Activated CD4-positive, alpha-beta T cell treated with anti-CD3 and anti-CD28 coated beads, Interleukin-10, Interleukin-2, amounts not matched to agents 100 ng/mL and 50 ng/mL, durations not matched to agents 16 hours and 8 hours (primary cell): ENCODE data around the gene MAPK12.
A peak's percentile ranks its signal among the peaks of the same experiment; 100 is the strongest.

Source experiments
- DNase-seq: peaks from one replicate; pipeline ENCODE4 v3.0.0-alpha.2; 2020

MAPK12 gene

DNA sequence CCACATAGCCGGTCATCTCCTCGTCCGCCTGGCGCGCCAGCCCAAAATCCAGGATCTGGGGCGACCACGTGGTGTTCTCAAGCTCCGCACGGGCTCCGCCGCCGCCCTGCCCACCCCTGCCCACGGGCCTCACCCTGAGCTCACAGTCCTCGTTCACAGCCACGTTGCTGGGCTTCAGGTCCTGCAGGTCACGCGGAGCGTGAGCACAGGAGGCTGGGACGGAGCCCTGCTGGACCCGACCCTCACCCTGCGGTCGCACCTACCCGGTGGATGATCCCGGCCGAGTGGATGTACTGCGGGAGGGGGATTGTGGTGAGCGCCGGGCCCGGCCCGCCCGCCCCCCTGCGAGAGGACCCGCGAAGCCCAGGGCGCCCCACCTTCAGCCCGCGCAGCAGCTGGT lies 5.5 kb upstream of the MAPK12 start:
- DNase-seq = no peak

DNA sequence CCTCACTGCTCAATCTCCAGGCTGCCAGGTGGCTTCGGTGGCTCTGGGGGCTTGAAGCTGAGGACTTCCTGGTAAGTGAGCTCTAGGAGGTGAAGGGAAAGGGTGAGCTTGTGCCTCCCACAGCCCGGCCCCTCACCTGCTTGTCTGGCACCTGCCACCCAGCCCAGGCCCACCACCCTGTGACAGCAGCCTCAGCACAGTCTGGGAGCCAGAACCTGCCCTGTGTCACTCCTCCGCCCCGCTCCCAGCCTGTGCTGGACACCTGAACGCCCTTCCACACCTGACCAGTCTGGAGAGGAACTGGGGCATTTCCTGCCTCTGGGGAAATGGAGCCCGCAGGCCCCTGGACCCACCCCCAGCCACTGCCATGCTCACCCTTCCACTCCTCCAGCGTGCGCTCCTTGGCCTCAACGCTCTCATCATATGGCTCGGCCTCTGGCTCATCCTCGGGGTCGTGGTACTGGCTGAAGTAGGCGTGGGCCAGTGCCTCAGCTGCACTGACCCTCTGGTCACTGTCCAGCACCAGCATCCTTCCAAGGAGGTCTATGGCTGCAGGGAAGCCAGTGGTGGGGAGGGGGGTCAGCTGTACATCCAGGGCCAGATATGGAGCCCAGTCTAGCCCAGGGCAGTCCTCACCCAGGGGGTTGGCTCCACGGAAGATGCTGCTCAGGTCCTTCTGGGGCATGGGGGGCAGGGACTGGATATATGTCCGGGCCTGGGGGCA lies 3.6 kb upstream of the MAPK12 start:
- DNase-seq = no peak

DNA sequence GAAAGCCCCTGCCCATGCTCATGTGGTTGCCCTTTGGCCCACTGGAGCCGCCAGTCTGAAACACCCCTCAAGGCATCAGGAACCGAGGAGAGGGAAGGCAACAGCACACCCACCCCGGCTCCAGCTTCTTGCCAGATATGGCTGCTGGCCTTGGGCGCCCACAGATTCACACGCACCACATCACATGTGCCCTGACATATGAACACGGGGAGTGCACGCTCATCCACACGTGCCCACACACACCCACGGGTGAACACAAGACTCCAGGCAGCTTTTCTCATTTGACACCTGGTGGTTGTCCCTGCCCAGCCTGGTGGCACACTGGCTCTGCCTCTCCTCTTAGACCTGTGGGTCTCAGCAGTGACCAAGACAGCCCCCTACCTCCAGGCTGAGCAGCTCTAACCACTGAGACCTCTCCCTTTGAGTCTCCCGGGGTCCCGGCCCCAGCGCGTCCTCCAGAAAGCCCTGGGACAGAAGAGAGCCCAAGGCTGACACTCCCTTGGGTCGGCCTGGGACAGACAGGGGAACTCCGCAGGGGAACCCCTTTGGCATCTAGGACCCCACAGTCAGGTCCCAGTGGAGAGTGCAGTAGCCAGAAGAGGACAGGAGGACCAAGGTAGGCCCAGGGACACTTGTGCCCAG lies 2.7 kb upstream of the MAPK12 start:
- DNase-seq = no peak

DNA sequence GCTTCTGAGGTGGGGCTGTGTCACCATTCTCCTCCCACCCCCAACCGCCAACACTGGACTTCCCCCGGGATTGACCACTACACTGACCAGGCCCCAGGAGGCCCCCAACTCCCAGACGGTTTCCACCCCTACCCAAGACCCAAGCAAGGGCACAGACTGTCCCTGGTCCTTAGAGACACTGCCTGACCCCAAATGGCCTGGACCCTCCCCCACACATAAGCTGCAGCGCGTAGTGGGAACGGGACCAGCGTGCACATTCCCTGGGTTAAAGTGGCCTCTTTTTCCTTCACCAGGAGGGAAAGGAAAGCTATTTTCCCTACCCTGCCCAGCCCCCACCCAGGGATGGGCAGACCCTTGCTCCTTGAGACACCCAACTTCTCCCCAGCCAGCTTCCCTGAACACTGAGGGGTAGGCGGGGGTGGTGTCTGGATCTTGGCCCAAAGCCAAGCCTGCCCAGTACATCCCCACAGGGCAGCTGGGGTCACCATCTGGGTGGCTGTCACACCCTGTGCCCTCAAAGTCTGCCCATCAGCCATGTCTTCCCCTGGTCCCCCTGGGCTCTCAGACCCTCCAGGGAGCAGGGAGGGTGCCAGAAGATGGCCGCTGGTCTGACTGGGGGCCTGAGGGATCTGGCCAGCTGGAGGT lies 1.6 kb upstream of the MAPK12 start:
- no peak for DNase-seq

DNA sequence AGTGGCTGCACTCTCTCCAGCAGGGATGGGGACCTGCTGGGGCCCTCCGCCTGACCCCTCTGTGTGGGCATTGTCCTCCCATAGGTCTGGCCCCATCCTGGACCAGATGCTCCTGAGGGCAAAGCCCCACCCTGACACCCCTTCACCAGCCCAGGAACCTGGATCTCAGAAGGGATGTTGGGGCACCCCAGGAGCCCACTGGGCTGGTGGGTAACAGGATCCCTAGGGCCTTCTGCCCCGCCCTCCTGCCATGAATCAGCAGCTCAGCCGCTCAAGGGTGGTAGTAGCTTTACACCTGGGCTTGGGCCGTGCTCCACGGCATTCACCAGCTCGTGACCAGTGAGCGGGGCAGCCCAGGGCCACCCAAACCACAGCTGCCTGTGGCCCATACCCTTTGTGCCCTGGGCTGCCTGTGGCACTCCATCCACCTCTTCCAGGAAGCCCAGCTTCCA lies 1.0 kb upstream of the MAPK12 start:
- peak; percentile 23 for DNase-seq

DNA sequence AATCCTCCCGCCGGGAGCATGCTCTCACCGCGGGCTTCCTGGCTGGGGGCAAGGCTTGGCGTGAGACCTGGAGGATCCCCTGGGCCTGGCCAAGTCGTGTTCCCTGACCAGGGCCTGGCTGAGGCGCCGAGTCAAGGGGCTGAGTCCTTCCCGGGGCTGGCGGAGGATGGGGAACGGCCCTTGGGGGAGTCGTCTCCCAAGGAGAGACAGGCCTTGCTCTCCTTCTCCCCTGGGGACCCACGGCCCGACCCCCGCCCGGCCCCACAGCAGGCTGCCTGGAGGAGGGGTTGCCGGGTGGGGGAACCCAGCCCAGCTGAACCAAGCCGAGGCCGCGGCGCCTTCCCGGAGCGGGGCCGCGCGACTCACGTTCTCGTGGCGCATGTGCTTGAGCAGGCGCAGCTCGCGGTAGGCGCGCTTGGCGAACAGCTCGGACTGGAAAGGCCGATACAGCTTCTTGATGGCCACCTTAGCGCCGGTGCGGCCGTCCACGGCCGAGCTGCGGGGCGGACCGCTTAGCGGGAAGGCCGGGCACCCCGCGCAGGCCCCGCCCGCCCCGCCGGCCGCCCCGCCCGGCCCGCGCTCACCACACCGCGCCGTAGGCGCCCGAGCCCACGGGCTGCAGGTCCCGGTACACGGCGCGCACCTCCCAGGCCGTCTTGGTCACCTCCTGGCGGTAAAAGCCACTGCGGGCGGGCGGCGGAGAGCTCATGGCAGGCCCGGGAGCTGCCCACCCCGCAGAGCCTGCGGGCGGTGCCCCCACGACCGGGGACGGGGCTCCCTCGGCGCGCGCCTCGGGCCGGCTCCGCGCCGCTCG lies 475 bp downstream of the MAPK12 start:
- peak; percentile 63 for DNase-seq

DNA sequence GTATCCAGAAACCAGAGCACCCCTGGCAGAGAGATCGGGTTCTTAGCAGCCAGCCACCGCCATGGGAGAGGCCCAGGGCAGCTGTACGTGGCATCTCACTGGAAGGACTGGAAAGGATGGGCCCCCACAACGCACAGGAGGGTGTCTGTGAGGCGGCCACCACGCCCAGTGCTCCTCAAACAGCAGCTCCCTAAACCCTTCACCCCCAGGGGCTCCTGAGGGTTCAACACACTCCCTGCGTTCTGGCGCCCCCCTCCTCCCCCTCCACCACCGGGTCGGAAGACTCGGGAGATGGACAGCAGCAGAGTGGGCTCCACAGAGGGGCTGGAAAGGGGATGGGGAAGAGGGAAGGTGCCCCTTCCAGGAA lies 1.1 kb downstream of the MAPK12 start:
- DNase-seq = no peak

DNA sequence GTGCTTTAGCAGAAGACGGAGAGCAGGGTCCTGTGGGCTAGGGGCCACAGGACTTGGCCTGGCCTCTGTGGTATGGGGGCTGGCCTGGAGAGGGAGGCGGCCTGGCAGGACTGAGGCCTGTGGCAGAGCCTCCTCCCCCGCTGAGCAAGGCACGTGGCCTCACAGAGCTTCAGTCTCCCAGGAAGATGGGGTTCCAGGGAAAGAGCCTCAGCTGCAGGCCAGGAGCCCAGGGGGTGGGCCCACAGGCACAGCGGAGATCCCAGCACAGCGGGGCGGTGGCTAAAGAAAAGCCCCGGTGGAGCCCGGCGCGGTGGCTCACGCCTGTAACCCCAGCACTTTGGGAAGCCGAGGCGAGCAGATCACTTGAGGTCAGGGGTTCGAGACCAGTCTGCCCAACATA lies 2.2 kb downstream of the MAPK12 start:
- DNase-seq = no peak

DNA sequence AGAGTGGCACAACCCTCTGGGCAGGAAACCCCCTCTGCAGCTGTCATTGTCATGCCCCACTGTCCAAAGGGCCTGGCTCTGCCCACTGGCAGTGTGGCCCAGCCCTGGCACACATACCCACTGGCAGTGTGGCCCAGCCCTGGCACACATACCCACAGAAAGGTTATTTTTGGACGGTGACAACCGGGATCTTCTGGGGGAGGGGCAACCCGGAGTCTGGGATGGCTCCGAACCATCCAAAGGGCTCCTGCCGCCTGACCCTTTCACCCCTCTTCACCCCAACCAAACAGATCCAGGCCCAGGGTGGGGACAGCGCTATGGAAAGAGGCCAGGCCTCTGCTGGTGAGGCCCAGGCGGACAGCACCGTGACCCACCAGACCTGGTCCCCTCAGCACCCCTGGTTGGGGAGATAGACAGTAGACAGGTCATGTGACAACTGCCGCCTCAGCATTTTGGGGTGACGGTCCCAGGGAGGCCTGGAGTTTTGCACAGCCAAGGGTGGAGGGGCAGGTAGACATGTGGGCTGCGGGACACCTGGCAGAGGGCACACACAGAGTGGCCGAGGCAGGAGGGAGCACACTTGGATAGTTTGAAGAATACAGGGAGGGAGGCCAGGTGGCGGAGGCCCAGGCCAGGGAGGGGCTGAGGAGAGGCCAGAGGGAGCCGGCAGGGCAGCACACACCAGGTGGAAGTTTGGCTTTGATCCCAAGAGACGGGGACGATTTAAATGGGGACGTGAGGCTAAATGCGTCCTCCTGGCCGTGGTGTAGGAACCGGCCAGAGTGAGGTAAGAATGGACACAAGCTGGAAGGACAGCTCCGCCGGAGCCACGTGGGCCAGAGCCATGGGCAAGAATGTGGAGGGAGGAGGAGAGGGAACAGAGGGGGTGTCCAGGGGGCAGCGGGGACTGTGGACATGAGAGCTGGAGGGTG lies 2.9 kb downstream of the MAPK12 start:
- no peak for DNase-seq

DNA sequence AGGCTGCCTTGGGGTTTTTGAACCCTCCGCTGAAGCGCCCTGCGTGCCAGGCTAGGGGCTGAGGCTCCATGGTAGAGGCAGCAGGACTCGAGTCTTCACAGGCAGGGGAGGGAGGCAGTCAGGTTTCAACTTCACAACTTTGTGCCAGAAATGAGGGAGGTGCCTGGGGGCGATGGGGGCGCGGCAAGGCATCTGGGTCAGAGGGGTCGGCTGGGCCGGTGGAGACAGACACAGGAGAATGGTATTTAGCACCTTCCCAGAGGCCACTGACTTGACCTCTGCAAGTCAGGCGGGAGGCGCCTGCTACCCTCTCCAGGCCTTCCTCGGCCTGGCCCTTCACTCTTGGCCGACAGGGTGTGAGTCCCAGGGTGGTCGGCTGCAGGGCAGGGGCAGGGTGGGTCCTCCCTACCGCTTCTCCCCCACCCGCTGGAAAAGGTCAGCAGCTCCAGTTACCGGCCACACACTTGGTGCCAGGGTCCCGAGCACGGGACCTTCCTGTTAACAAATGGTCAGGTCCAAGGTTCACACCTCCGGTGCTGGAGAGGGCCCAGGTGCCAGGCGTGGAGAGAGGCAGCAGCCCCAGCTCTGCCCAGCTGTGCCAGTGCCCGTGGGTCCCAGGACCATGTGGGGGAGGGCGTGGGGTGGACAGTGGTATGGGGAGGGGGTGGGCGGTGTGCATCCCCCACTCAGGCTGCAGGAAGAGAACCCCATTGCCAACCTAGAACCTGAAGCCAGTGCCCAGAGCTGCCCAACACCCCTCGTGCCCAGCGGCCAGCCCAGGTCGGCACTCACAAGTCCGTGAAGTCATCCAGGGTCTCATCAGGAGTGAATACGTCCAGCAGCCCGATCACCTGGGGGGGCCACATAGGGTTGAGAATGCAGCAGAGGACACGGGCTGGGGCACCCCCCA lies 3.8 kb downstream of the MAPK12 start:
- DNase-seq = no peak

DNA sequence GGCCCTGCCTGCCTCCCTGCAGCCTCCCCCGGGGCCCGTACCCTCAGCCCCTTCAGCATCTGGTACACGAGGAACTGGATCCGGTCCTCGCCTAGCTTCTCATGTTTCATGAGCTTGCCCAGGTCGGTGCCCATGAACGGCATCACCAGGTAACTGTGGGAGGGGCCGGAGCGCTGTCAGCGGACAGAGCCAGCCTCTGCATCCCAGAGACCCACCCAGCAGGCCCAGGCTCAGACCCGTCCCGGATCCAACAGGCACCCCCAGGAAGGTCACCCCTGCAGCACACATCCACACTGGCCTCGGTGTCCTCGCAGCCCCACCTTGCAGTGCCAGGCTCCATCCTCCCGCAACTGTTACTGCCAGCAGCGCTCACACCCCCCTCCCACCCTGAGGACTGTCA lies 4.4 kb downstream of the MAPK12 start:
- DNase-seq = no peak

DNA sequence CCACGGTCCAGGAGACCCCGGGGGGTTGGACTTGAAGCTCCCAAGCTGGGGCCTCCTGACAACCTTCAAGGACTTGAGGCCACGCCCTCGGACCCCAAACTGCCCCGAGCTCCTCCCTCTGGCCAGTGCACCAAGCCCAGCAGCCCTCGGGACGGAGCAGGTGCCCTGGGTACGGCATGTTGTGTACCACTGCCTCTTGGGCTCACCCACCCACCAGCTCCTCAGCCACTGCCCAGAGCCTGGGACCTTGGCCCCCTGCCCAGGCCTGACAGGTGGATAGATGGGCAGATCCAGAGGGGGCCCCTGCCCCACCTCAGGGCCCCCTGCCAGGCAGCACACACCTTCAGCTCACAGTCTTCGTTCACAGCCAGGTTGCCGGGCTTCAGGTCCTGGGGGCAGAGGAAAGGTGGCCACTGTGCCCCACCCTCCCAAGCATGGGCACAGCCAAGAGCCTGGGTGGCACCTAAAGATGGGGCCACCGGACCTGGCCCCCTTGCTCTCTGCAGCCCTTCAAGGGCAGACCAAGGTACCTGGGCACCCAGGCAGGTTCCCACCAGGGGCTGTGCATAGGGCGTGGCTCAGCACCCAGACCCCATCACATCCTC lies 5.1 kb downstream of the MAPK12 start:
- no peak for DNase-seq

DNA sequence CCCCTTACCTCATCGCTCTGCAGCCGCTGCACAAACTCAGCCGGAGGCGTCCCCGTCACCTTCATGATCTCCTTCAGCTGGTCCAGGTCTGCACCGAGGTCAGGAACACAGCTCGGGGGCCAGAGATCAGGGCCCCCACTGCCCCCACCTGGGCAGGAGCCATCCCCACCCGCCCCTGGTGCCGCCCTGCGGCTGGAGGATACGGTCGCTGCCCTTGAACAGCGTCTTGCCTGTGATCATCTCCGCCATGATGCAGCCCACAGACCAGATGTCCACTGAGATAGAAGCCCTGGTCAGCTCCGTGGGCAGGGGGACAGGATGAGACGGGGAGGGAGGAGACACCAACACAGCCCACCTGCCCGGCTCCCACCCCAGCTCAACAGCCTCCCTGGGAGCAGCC lies 5.9 kb downstream of the MAPK12 start:
- DNase-seq = no peak

DNA sequence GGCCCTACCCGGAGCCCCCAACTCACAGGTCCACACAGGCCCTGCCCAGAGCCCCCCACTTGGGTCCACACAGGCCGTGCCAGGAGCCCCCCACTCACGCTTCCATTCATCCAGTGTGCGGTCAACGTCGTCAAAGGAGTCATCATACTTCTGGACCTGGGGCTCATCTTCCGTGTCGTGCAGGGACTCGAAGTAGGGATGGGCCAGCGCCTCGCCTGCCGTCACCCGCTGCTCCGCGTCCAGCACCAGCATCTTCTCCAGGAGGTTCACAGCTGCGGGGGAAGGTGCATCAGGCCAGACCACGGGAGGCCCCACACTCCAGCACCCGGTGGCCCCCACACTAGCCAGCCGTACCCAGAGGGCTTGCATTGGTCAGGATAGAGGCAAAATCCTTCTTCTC lies 6.4 kb downstream of the MAPK12 start:
- DNase-seq = no peak

DNA sequence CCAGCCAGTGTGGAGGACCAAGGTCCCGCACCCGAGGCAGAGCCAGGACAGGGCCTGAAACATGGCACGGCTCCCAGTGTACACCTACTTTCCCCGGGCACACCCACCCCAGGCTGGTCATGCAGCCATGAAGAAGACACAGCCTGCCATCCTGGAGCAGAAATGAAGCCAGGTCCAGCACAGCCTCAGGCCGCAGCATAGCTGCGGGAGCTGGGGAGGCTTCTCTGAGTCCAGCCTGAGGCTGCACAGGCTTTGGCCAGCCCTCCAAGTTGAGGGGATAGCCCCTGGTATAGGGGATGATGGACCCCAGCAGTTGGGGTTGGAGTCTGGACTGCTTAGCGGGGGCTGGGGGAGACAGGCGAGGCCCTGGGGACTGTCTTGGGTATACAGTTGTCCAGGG lies 7.5 kb downstream of the MAPK12 start:
- no peak for DNase-seq

DNA sequence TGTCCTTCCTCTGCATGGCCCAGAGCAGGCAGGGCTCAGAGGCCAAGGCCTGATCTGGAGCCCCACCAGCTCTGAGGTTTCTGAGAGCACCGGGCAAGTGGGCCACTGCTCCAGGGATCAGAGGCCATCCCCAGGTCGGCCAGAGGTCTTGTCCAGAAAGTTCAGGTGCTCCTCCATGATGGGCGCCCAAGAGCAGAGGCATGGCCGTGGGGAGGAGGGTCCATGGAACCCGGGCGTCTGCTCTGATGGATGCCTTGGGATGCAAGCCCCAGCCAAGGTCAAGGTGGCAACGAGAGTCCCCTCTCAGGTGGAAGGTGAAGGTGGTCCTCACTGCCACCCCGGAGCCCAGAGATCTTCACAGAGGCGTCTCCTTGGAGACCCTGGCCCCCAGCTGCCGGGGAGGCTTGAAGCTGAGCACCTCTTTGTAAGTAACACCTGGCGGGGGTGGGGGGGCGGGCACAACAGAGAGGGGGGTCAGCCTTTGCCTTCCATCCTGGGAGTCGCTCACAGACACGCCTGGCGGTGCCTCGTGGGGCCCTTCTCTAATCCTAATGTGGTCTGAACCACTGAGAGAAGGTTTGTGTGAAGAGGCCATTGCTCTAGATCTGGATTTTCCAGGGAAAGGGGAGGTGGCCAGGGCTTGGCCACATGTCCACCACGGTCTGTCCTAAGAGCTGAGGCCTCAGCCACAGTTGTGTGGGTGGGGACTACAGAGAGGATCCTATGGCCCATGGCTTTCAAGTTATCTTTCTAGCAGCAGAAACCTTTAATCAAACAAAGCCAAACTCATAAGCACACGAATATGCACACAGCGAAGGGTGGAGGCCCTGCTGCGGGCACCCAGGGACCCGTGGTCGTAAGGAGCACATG lies 8.2 kb downstream of the MAPK12 start:
- DNase-seq = no peak

DNA sequence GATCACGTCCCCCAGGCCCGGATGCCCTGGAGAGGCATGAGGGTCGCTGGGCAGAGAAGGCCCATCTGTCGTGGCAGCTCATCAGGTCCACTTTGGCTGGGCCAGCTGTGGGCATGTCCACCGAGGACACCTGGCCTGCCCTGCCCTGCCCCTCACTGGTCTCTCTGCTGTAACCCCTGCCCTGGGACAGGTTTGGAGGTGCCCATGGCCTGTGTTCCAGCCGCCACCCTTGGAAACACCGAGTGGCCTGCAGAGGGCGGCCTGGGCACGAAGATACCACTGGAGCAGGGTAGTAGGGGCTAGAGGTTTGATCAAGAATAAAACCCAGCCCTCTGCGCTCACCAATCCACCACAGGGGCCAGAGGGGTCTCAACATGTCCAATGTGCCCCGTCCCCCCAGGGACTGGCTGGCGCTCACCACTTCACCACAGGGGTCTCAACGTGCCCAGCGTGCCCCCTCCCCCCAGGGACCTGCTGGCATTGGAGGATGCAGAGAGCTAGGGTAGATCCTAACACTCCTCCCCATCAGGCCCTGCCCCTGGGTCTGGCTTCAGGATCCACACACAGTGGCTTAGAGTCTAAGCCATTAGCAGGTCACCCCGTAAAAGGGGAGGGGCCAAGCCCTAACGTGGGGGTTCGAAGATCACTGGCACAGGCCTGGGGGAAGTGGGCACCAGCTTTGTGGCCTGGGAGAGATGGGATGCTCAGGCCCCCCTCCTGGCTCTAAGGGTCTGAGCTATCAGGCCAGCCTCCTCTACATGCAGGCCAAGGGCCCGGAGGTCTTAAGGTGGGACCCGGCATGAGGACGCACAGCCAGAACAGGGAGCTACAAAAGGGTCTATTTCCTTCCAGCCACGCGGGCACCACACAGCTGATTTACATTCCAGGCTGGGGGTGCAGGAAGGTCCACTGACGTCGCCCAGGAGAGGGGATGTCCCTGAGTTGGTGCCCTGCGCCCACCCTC lies 9.1 kb downstream of the MAPK12 start:
- DNase-seq = peak; percentile 72

DNA sequence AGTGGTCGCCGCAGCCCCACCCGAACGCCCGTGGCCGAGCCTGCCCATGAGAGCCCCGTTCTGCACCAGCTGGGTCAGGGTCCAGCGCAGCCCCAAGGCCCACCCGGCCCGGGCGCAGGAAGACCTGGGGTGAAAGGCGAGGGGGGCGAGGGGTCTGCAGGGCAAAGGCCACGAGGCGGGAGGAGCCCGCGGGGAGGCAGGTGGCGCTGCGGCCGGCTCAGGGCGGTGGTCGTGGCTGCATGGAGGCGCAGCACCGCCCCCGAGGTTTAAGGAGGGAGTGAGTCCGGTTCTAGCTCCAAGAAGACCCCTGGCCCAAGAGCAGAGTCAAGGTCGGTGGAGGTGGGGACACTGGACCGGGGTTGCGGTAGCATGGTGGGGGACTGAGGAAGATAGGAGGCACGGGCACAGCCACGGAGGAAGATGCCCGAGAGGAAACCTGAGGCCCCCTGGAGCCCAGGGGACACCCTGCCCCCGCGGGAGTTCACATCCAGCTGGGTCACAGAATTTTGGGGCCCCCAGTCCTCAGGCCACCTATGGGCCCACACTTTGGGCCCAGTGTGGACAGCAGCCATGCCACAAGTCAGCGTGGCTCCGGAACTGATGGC lies 9.9 kb downstream of the MAPK12 start:
- DNase-seq = no peak
